Liver (tissue), 3 donors: Measurements from ENCODE around the gene COMMD10.

Experiments used
- ATF3 ChIP-seq: IDR thresholded peaks from 2 replicates; pipeline ENCODE4 v1.6.1; 2016; ENCODE audit warnings: antibody characterized with exemption
- CTCF ChIP-seq: fragments of 150-350 bp; IDR thresholded peaks from 2 replicates; pipeline ENCODE4 v1.5.1; 2017; ENCODE audit warnings: improper control_type of control experiment, low read depth, low read length; ENCODE audit not compliant: missing input control
- FOXA1 ChIP-seq: IDR thresholded peaks from 2 replicates; pipeline ENCODE4 v1.6.1; 2016; ENCODE audit warnings: antibody characterized with exemption
- FOXA2 ChIP-seq: IDR thresholded peaks from 2 replicates; pipeline ENCODE4 v1.6.1; 2016; ENCODE audit warnings: antibody characterized with exemption
- GABPA ChIP-seq, 2 donors: IDR thresholded peaks in 1 of 2; conservative IDR thresholded peaks in 1 of 2; 2 replicates each; pipeline ENCODE4 v1.6.1; 2016; ENCODE audit warnings: antibody characterized with exemption in 2 of 2, mild to moderate bottlenecking in 1 of 2, moderate library complexity in 1 of 2
- JUND ChIP-seq, 2 donors: IDR thresholded peaks; 2 replicates each; pipeline ENCODE4 v1.6.1; 2016; ENCODE audit warnings: antibody characterized with exemption in 2 of 2
- MAX ChIP-seq: IDR thresholded peaks from 2 replicates; pipeline ENCODE4 v1.6.1; 2016; ENCODE audit warnings: antibody characterized with exemption
- RAD21 ChIP-seq, 2 donors: IDR thresholded peaks; 2 replicates each; pipeline ENCODE4 v1.6.1; 2016; ENCODE audit warnings: antibody characterized with exemption in 2 of 2, mild to moderate bottlenecking in 2 of 2
- REST ChIP-seq: IDR thresholded peaks from 2 replicates; pipeline ENCODE4 v1.6.1; 2016; ENCODE audit warnings: antibody characterized with exemption, mild to moderate bottlenecking
- RXRA ChIP-seq, 2 donors: IDR thresholded peaks; 2 replicates each; pipeline ENCODE4 v1.6.1; 2017 to 2018; ENCODE audit warnings: antibody characterized with exemption in 2 of 2, mild to moderate bottlenecking in 1 of 2
- SP1 ChIP-seq: IDR thresholded peaks from 2 replicates; pipeline ENCODE4 v1.6.1; 2018; ENCODE audit warnings: antibody characterized with exemption, mild to moderate bottlenecking
- TAF1 ChIP-seq: conservative IDR thresholded peaks from 2 replicates; pipeline ENCODE4 v1.6.1; 2016; ENCODE audit warnings: antibody characterized with exemption, mild to moderate bottlenecking
- YY1 ChIP-seq: IDR thresholded peaks from 2 replicates; pipeline ENCODE4 v1.6.1; 2016; ENCODE audit warnings: antibody characterized with exemption, mild to moderate bottlenecking
- ZBTB33 ChIP-seq: IDR thresholded peaks from 2 replicates; pipeline ENCODE4 v1.6.1; 2016; ENCODE audit warnings: antibody characterized with exemption
- donor health status: healthy.
- donor health status: healthy.

- TF ChIP-seq CTCF (no peak), REST (no peak), ATF3 (no peak), TAF1 (no peak), FOXA1 (no peak), YY1 (no peak), JUND (IDR thresholded peaks at IDR 0.05) (peak in 1 of 2 donors; percentile 61), RAD21 (IDR thresholded peaks at IDR 0.05) (no peak), RXRA (IDR thresholded peaks at IDR 0.05) (no peak), FOXA2 (peak; percentile 57), ZBTB33 (no peak), MAX (no peak), GABPA (IDR thresholded peaks at IDR 0.05 in 1 of 2, conservative IDR thresholded peaks at IDR 0.05 in 1 of 2) (no peak), SP1 (no peak)
Observed at GRCh38 chr5:116154931-116155330, 70.1 kb downstream of the COMMD10 start.
